Stimulated activated naive CD8-positive, alpha-beta T cell treated with anti-CD3 and anti-CD28 coated beads, Interleukin-15, amount 100 ng/mL, for 72 hours (primary cell): ENCODE measurements around the gene B9D1.
A peak's percentile ranks its signal among the peaks of the same experiment; 100 is the strongest.

Experiments used
- ATAC-seq: fragments of 150-1000 bp; cut with Tn5 transposase; 2 replicates; pipeline ENCODE4 v1.10.0; 2021; ENCODE audit warnings: mild to moderate bottlenecking, moderate library complexity
- DNase-seq, 2 donors: peaks; one replicate each; pipeline ENCODE4 v3.0.0; 2021 to 2022
- H3K27ac Mint-ChIP-seq, 2 donors: one replicate each; pipeline ENCODE4 v1.8.0; 2022; ENCODE audit warnings: mild to moderate bottlenecking in 2 of 2, mixed read lengths in 2 of 2, moderate library complexity in 2 of 2
- H3K27me3 Mint-ChIP-seq: one replicate; pipeline ENCODE4 v1.8.0; 2022; ENCODE audit warnings: mixed read lengths
- H3K4me1 Mint-ChIP-seq: one replicate; pipeline ENCODE4 v1.8.0; 2022; ENCODE audit warnings: mild to moderate bottlenecking, mixed read lengths
- H3K4me3 Mint-ChIP-seq, 2 donors: one replicate each; pipeline ENCODE4 v1.8.0; 2022; ENCODE audit warnings: mild to moderate bottlenecking in 2 of 2, mixed read lengths in 2 of 2, moderate library complexity in 1 of 2
- H3K9me3 Mint-ChIP-seq, 2 donors: one replicate each; pipeline ENCODE4 v1.8.0; 2022; ENCODE audit warnings: mixed read lengths in 2 of 2

B9D1 gene

GRCh38 chr17:19342611-19343255 is 19.8 kb downstream of the B9D1 start:
- no peaks in the 10 kb centered on the region for H3K9me3 Mint-ChIP-seq
- no peak for ATAC-seq
- no peak overlapping the region for H3K27ac Mint-ChIP-seq
- no peak overlapping the region for H3K4me3 Mint-ChIP-seq
- DNase-seq = no peak
- H3K27me3 Mint-ChIP-seq = peaks cover 37% of the 10 kb centered on the region
- H3K4me1 Mint-ChIP-seq = no peaks in the 10 kb centered on the region

DNA sequence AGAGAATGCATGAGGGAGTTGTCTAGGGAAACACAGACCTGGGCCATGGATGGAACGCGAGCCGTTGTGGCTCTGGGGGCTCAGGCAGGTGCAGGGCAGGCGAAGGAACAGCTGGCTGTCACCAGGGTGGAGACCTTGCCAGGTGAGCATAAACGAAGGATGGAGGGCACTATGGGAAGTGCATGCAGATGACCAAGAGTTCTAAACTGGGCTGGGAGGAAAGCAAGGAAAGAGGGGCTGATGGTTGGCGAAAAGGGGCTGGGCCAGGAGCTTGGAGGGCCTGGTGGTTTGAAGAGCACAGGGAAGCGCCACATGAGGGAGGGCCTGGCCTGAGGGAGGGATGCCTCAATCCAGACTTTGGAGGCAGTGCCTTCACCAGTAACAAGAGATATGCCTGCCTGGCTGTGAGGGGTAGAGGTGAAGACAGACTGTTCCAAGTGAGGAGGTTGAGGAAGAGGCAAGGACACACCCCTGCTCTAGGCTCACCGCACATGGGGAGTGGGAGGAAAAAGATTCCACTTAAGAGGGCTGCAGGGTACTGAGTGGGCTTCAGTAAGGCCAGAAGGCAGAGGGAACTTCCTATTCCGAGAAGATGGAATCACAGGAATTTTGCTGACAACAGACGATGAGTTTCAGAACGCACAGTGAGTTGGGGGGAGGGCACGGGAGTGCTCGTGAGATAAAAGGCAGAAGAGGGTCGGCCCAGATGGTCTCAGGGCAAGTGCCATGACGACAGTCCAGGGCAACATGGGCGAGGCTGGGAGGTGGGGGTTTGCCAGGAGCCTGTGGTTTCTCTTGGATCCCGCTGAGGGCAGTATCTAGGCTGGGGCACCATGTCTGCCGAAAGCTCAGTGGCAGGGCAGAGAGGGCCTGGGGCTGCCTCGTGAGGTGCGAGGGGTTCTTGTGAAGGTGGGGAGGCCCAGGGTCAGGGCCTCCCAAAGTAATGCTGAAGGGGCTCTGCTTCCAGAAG is 20.6 kb downstream of the B9D1 start:
- H3K9me3 Mint-ChIP-seq = no peaks in the 10 kb centered on the region
- no peak overlapping the region for H3K27ac Mint-ChIP-seq
- peaks cover 43% of the 10 kb centered on the region for H3K27me3 Mint-ChIP-seq
- H3K4me3 Mint-ChIP-seq = no peak overlapping the region
- no peaks in the 10 kb centered on the region for H3K4me1 Mint-ChIP-seq
- ATAC-seq = no peak
- no peak for DNase-seq

- Mint-ChIP-seq H3K4me1 (no peaks in the 10 kb centered on the region), H3K4me3 (no peak overlapping the region), H3K27me3 (peaks cover 49% of the 10 kb centered on the region), H3K9me3 (no peaks in the 10 kb centered on the region), H3K27ac (no peak overlapping the region)
- DNase-seq (no peak), ATAC-seq (no peak)
Observed at GRCh38 chr17:19341211-19341631, 21.3 kb downstream of the B9D1 start.

DNA sequence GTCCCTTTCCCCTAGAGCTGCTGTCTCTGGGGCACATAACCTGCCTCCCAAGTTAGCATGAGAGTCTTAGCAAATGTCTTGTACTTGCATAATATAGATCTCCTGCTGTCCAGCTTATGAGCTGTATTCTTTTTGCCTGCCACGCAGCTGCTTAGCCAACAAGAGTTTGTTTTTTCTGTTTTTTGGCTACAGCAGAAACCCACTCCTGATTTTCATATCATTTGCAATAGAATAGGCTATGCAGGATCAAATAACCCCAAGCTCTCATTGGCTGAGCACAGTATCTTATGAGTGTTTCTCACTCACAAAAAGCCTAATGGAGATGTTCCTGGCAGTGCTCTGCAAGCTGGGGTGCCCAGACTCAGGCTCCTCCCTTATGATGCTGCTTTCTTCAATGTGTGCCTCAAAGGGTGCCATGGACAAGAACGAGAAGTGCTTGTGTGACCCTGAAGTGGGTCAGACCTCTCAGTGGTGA is 23.1 kb downstream of the B9D1 start:
- Mint-ChIP-seq H3K27ac (no peak overlapping the region), H3K4me1 (no peaks in the 10 kb centered on the region), H3K27me3 (peaks cover 62% of the 10 kb centered on the region), H3K4me3 (no peak overlapping the region), H3K9me3 (no peaks in the 10 kb centered on the region)
- no peak for ATAC-seq
- no peak for DNase-seq

- H3K27me3 Mint-ChIP-seq = peaks cover 70% of the 10 kb centered on the region
- no peaks in the 10 kb centered on the region for H3K9me3 Mint-ChIP-seq
- no peak overlapping the region for H3K27ac Mint-ChIP-seq
- no peak overlapping the region for H3K4me3 Mint-ChIP-seq
- ATAC-seq (peak; percentile 92), DNase-seq (peak; percentile 53 to 55)
- H3K4me1 Mint-ChIP-seq = no peaks in the 10 kb centered on the region
Observed at GRCh38 chr17:19338031-19338990, 24.2 kb downstream of the B9D1 start.

GRCh38 chr17:19337712-19338023 is 24.9 kb downstream of the B9D1 start:
- DNase-seq (no peak), ATAC-seq (no peak)
- no peaks in the 10 kb centered on the region for H3K9me3 Mint-ChIP-seq
- no peak overlapping the region for H3K4me3 Mint-ChIP-seq
- peaks cover 70% of the 10 kb centered on the region for H3K27me3 Mint-ChIP-seq
- H3K27ac Mint-ChIP-seq = no peak overlapping the region
- peaks cover 4% of the 10 kb centered on the region for H3K4me1 Mint-ChIP-seq

GRCh38 chr17:19336938-19337711 is 25.4 kb downstream of the B9D1 start:
- no peaks in the 10 kb centered on the region for H3K9me3 Mint-ChIP-seq
- no peak for ATAC-seq

DNA sequence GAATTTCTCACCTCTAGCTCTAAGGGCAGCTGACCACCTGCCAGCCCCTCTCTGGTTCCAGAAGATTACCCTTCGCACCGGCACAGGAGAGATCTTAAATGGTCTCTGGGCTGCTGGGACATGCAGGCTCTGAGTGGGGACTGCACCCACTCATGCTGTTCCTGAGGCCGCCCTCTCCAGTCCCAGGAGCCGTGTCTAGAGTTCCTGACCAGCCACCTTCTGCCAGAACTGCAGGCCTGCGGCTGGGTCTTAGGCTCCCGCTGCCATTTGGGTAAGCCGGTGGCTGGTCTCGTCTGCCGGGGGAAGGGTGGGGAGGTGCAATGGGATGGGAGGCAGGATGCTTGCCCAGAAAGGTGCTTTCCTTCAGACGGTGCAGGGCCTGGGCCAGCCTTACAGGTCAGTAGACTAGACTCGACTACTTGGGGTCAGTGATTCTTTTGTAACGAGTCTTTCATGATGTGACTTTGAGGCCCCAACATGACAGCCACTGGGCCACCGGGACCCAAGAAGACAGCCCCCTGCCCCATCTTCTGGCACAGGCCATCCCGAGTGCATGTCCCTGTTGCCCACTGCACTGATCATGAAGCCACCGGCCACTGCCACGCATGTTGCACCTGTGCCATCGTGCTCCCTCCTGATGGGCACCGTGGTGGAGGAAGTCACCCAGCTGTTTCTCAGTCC is 26.4 kb downstream of the B9D1 start:
- Mint-ChIP-seq H3K9me3 (no peaks in the 10 kb centered on the region), H3K27ac (peak overlapping the region in 1 of 2 donors; percentile 27), H3K4me1 (peaks cover 8% of the 10 kb centered on the region), H3K4me3 (no peak overlapping the region), H3K27me3 (peaks cover 57% of the 10 kb centered on the region)
- ATAC-seq (no peak), DNase-seq (no peak)

More at GRCh38 chr17:19336938-19337711, 25.4 kb downstream of the B9D1 start:
- Mint-ChIP-seq H3K27ac (no peak overlapping the region), H3K4me1 (peaks cover 8% of the 10 kb centered on the region), H3K4me3 (no peak overlapping the region), H3K27me3 (peaks cover 67% of the 10 kb centered on the region)
- no peak for DNase-seq

GRCh38 chr17:19334331-19334730 is 28.2 kb downstream of the B9D1 start:
- ATAC-seq (no peak), DNase-seq (no peak)
- H3K4me3 Mint-ChIP-seq = no peak overlapping the region
- H3K27me3 Mint-ChIP-seq = peaks cover 64% of the 10 kb centered on the region
- peaks cover 8% of the 10 kb centered on the region for H3K4me1 Mint-ChIP-seq
- peak overlapping the region in 1 of 2 donors; percentile 3 for H3K27ac Mint-ChIP-seq
- no peaks in the 10 kb centered on the region for H3K9me3 Mint-ChIP-seq

- H3K27me3 Mint-ChIP-seq = peaks cover 59% of the 10 kb centered on the region
Observed at GRCh38 chr17:19333736-19334290, 28.7 kb downstream of the B9D1 start.

GRCh38 chr17:19333132-19333440 is 29.4 kb downstream of the B9D1 start:
- Mint-ChIP-seq H3K4me1 (peaks cover 8% of the 10 kb centered on the region), H3K4me3 (no peak overlapping the region), H3K9me3 (no peaks in the 10 kb centered on the region), H3K27ac (no peak overlapping the region), H3K27me3 (peaks cover 52% of the 10 kb centered on the region)
- DNase-seq (no peak), ATAC-seq (no peak)

More at GRCh38 chr17:19333736-19334290, 28.7 kb downstream of the B9D1 start:
- Mint-ChIP-seq H3K4me1 (peaks cover 8% of the 10 kb centered on the region), H3K4me3 (no peak overlapping the region), H3K9me3 (no peaks in the 10 kb centered on the region), H3K27ac (peak overlapping the region in 1 of 2 donors; percentile 3)
- DNase-seq (no peak), ATAC-seq (no peak)

GRCh38 chr17:19332371-19333131 is 30.0 kb downstream of the B9D1 start:
- Mint-ChIP-seq H3K9me3 (no peaks in the 10 kb centered on the region), H3K4me3 (no peak overlapping the region), H3K27ac (peak overlapping the region in 1 of 2 donors; percentile 78), H3K27me3 (peaks cover 50% of the 10 kb centered on the region), H3K4me1 (peaks cover 8% of the 10 kb centered on the region)
- peak; percentile 53 for ATAC-seq
- DNase-seq = no peak

DNA sequence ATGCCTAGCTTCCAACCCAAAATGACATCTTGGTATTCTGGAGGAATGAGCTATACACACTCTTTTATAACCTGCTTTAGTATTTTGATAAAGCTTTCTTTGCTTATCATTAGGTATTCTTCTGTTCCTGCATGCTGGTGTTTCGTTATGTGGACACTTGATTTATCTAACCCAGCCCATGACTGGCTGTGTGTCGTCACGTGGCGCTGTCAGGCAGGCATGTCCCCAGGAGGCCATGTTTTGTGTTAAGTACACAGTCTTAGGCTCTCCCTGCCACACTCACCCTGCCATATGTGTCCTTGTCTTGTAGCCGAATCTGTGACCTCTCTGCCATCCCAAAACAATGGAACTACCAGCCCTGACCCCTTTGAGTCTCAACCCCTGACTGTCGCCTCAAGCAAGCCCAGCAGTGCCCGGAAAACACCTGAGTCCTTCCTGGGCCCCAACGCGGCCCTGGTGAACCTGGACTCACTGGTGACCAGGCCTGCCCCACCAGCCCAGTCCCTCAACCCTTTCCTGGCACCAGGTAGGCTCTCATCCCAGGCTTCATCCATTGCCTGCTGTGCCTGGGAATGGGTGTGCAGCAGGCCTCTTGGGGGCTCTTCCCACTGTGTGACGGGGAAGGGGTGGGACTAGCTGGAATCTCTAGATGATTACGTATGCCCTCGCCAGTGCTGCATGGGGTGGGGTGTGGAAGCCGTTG is 30.8 kb downstream of the B9D1 start:
- no peak for DNase-seq
- no peak for ATAC-seq
- H3K4me1 Mint-ChIP-seq = peaks cover 8% of the 10 kb centered on the region
- no peak overlapping the region for H3K27ac Mint-ChIP-seq
- peaks cover 0 to 1% of the 10 kb centered on the region in 2 donors for H3K9me3 Mint-ChIP-seq
- peaks cover 48% of the 10 kb centered on the region for H3K27me3 Mint-ChIP-seq
- H3K4me3 Mint-ChIP-seq = no peak overlapping the region
